ENCODE results near the gene ZNF490. TPM values are rescaled to one million over a fixed set of nuclear protein-coding genes. Genes with fewer than 3 reads are reported as not detected.
"Not testable (repeated sequence)": the region's sequence is repeated elsewhere in the genome, so short reads cannot be mapped to it uniquely, and the experiment has no call there.

Gene ZNF490
- total and polyA plus RNA-seq, 9 donors = 0.98 to 12.5 (median 7.0) TPM

DNA sequence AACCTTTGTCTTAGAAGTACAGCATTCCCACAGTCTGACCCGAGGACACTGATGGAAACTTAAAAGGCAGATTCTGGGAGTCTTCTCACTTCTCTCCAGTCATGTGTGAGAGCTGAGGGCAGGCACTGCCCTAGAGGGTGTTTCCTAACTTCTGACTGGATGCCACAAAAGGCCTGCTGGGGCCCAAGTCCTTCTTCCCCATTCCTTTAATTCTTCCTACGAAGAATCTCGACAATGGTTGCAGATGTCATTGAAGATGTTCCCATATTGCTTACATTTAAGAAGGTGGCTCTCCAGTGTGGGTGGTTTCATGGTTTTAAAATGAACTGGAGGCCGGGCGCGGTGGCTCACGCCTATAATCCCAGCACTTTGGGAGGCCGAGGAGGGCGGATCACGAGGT is 32.0 kb downstream of the ZNF490 start:
- H3K4me3 ChIP-seq = no peak overlapping the region
- no peak overlapping the region for H3K27ac ChIP-seq
- peak in 1 of 5 donors; percentile 8 for DNase-seq
- H3K27me3 ChIP-seq = no peaks in the 10 kb centered on the region
- intact Hi-C loops (cut with DNase I) = loop anchor here in 1 of 4 donors (10.0 kb wide), 1 partner anchor 96 kb away; no protein-coding TSS in a partner anchor
- H3K4me1 ChIP-seq (ENCODE audit: insufficient read depth) = no peaks in the 10 kb centered on the region
- peaks cover 0 to 14% of the 10 kb centered on the region in 2 donors for H3K9me3 ChIP-seq
- 95 to 97% (median 96%) methylated on average over 10 of the region's 10 CpGs for WGBS, 3 donors
- no peaks in the 10 kb centered on the region for H3K36me3 ChIP-seq
- no peak for TF ChIP-seq POLR2A (IDR thresholded peaks at IDR 0.05)
- no peak for TF ChIP-seq EP300 (IDR thresholded peaks at IDR 0.05)
- TF ChIP-seq, protein P1, sequence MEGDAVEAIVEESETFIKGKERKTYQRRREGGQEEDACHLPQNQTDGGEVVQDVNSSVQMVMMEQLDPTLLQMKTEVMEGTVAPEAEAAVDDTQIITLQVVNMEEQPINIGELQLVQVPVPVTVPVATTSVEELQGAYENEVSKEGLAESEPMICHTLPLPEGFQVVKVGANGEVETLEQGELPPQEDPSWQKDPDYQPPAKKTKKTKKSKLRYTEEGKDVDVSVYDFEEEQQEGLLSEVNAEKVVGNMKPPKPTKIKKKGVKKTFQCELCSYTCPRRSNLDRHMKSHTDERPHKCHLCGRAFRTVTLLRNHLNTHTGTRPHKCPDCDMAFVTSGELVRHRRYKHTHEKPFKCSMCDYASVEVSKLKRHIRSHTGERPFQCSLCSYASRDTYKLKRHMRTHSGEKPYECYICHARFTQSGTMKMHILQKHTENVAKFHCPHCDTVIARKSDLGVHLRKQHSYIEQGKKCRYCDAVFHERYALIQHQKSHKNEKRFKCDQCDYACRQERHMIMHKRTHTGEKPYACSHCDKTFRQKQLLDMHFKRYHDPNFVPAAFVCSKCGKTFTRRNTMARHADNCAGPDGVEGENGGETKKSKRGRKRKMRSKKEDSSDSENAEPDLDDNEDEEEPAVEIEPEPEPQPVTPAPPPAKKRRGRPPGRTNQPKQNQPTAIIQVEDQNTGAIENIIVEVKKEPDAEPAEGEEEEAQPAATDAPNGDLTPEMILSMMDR (IDR thresholded peaks at IDR 0.05) = no peak

DNA sequence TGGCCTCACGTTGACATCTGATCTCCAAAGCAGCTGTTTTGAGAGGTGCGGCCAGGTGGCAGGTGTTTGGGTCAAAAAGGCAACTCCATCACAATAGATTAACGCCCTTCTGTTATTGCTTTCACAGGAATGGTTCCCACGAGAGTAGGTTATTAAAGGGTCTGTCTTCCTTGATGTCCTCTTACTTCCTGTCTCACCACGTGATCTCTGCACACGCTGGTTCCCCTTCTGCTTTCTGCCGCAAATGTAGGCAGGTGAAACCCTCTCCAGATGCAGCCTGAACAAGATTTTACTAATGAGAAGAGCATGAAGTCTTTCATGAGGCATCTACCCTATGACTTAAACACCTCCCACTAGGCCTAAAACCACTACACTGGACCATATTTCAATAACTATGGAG is 36.6 kb downstream of the ZNF490 start:
- Histone ChIP-seq H3K27ac (no peak overlapping the region), H3K27me3 (no peaks in the 10 kb centered on the region), H3K4me1 (ENCODE audit: insufficient read depth) (no peaks in the 10 kb centered on the region), H3K4me3 (no peak overlapping the region), H3K36me3 (no peaks in the 10 kb centered on the region), H3K9me3 (no peaks in the 10 kb centered on the region)
- no peak for TF ChIP-seq EP300 (IDR thresholded peaks at IDR 0.05)
- TF ChIP-seq, protein P1 (IDR thresholded peaks at IDR 0.05) = no peak
- peak in 1 of 5 donors; percentile 1 for DNase-seq
- intact Hi-C loops (cut with DNase I) = loop anchor here in 1 of 4 donors (10.0 kb wide), 1 partner anchor 101 kb away; no protein-coding TSS in a partner anchor
- 73 to 81% (median 76%) methylated on average over 7 of the region's 7 CpGs for WGBS, 3 donors

DNA sequence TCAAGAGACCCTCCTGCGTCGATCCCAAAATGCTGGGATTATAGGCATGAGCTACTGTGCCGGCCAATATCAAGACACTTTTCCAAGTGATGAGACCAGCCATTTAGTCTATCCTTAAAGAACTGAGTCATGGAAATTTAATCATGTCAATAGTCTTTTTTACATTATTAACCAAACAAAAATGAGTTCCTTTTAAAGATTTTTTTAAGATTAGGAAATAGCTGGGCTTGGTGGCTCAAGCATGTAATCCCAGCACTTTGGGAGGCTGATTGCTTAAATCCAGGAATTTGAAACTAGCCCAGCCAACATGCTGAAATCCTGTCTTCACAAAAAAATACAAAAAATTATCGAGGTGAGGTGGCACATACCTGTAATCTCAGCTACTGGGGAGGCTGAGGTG is 42.7 kb downstream of the ZNF490 start:
- Histone ChIP-seq H3K4me1 (ENCODE audit: insufficient read depth) (no peaks in the 10 kb centered on the region), H3K27ac (no peak overlapping the region), H3K9me3 (no peaks in the 10 kb centered on the region), H3K27me3 (no peaks in the 10 kb centered on the region), H3K4me3 (no peak overlapping the region), H3K36me3 (no peaks in the 10 kb centered on the region)
- DNase-seq = no peak
- TF ChIP-seq EP300 (IDR thresholded peaks at IDR 0.05) (no peak), POLR2A (IDR thresholded peaks at IDR 0.05) (no peak)
- TF ChIP-seq, protein P1 (IDR thresholded peaks at IDR 0.05) = no peak
- WGBS, 3 donors = 87 to 89% (median 87%) methylated on average over 4 of the region's 4 CpGs
- intact Hi-C loops (cut with DNase I) = loop anchor here in 1 of 4 donors (10.0 kb wide), 1 partner anchor 97 kb away; the partner anchor contains the start of genes MAN2B1 and WDR83

DNA sequence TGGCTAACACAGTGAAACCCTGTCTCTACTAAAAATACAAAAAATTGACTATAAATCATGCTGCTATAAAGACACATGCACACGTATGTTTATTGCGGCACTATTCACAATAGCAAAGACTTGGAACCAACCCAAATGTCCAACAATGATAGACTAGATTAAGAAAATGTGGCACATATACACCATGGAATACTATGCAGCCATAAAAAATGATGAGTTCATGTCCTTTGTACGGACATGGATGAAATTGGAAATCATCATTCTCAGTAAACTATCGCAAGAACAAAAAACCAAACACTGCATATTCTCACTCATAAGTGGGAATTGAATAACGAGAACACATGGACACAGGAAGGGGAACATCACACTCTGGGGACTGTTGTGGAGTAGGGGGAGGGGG is 44.2 kb downstream of the ZNF490 start:
- H3K27ac ChIP-seq; H3K9me3 ChIP-seq; H3K27me3 ChIP-seq; H3K4me3 ChIP-seq; H3K36me3 ChIP-seq; DNase-seq; H3K4me1 ChIP-seq (ENCODE audit: insufficient read depth): not testable (repeated sequence)
- 92 to 96% (median 93%) methylated on average over 5 of the region's 5 CpGs for WGBS, 3 donors
- intact Hi-C loops (cut with DNase I) = loop anchor here in 1 of 4 donors (10.0 kb wide), 1 partner anchor 98 kb away; the partner anchor contains the start of genes MAN2B1 and WDR83

GRCh38 chr19:12564016-12564664 is 46.5 kb downstream of the ZNF490 start:
- Histone ChIP-seq H3K4me3 (no peak overlapping the region), H3K27ac (no peak overlapping the region), H3K4me1 (ENCODE audit: insufficient read depth) (no peaks in the 10 kb centered on the region), H3K36me3 (no peaks in the 10 kb centered on the region), H3K9me3 (no peaks in the 10 kb centered on the region), H3K27me3 (no peaks in the 10 kb centered on the region)
- WGBS, 3 donors = 18% methylated on average over 19 of the region's 19 CpGs
- DNase-seq = peak; percentile 76 to 92 (median 87)
- TF ChIP-seq, protein P1 (IDR thresholded peaks at IDR 0.05) = peak; percentile 71 to 86 (median 73)
- TF ChIP-seq EP300 (IDR thresholded peaks at IDR 0.05) = no peak
- intact Hi-C loops (cut with DNase I) = loop anchor here in 1 of 4 donors (10.0 kb wide), 1 partner anchor 101 kb away; the partner anchor contains the start of genes MAN2B1 and WDR83

Measured in ovary (tissue), 9 donors.